Activated CD8-positive, alpha-beta T cell treated with anti-CD3 and anti-CD28 coated beads, Interleukin-2, amount 10 ng/mL, durations not matched to agents 7 days and 5 days (primary cell): ENCODE data around the gene HGS. TPM values are rescaled to one million over a fixed set of nuclear protein-coding genes. Genes with fewer than 3 reads are reported as not detected.
A peak's percentile ranks its signal among the peaks of the same experiment; 100 is the strongest.

ENCODE experiments used
- ATAC-seq: fragments of 150-1000 bp; cut with Tn5 transposase; one replicate; pipeline ENCODE4 v1.10.0; 2021; ENCODE audit warnings: moderate library complexity
- CTCF ChIA-PET: fragments of 350-600 bp; sonication (Branson Sonifier 250); formaldehyde crosslinking; loops from one replicate; lab custom pipeline; 2021; ENCODE audit warnings: antibody characterized with exemption; lab: Charles Lee
- POLR2A ChIA-PET: fragments of 350-600 bp; sonication (Branson Sonifier 250); formaldehyde crosslinking; loops from one replicate; lab custom pipeline; 2021; ENCODE audit warnings: antibody characterized with exemption; lab: Charles Lee
- DNase-seq: peaks from one replicate; pipeline ENCODE4 v3.0.0-alpha.2; 2020
- H3K27ac Mint-ChIP-seq: one replicate; pipeline ENCODE4 v1.8.0; 2021; ENCODE audit warnings: mild to moderate bottlenecking, mixed read lengths
- H3K27me3 Mint-ChIP-seq: one replicate; pipeline ENCODE4 v1.8.0; 2021; ENCODE audit warnings: low read depth, mixed read lengths
- H3K36me3 Mint-ChIP-seq: one replicate; pipeline ENCODE4 v1.8.0; 2021; ENCODE audit warnings: low read depth, mixed read lengths
- H3K4me1 Mint-ChIP-seq: one replicate; pipeline ENCODE4 v1.8.0; 2021; ENCODE audit warnings: low read depth, mixed read lengths
- H3K4me3 Mint-ChIP-seq: one replicate; pipeline ENCODE4 v1.8.0; 2021; ENCODE audit warnings: mild to moderate bottlenecking, mixed read lengths
- H3K9me3 Mint-ChIP-seq: one replicate; pipeline ENCODE4 v1.8.0; 2022; ENCODE audit warnings: mixed read lengths; ENCODE audit not compliant: insufficient read depth
- total RNA-seq, 2 experiments: library from RNA; stranded (reverse); gene quantifications; one replicate each; pipeline ENCODE4 v1.2.3, GENCODE V29; 2021

HGS gene
- total RNA-seq, 2 experiments from 2014 or later: 107 to 128 TPM

GRCh38 chr17:81707725-81708646, 24.2 kb downstream of the HGS start:
- POLR2A ChIA-PET: no interaction called here

GRCh38 chr17:81708739-81709185, 25.0 kb downstream of the HGS start:
- ATAC-seq (no peak), DNase-seq (no peak)
- no peaks in the 10 kb centered on the region for H3K27me3 Mint-ChIP-seq
- POLR2A ChIA-PET: interaction anchor here (1.6 kb wide), 1 partner anchor 151 kb away, joined by 3 read pairs; no protein-coding TSS in a partner anchor
- H3K27ac Mint-ChIP-seq: no peak overlapping the region
- H3K36me3 Mint-ChIP-seq: peaks cover 42% of the 10 kb centered on the region
- no peaks in the 10 kb centered on the region for H3K9me3 Mint-ChIP-seq
- no peak overlapping the region for H3K4me3 Mint-ChIP-seq
- H3K4me1 Mint-ChIP-seq: peaks cover 40% of the 10 kb centered on the region
- CTCF ChIA-PET: no interaction called here

More at GRCh38 chr17:81707725-81708646, 24.2 kb downstream of the HGS start:
- CTCF ChIA-PET: no interaction called here
- Mint-ChIP-seq H3K27me3 (no peaks in the 10 kb centered on the region), H3K4me3 (no peak overlapping the region), H3K4me1 (peaks cover 36% of the 10 kb centered on the region), H3K9me3 (no peaks in the 10 kb centered on the region), H3K27ac (no peak overlapping the region), H3K36me3 (peaks cover 44% of the 10 kb centered on the region)
- DNase-seq: no peak
- no peak for ATAC-seq

- POLR2A ChIA-PET: interaction anchor here (0.7 to 1.5 kb wide), 4 partner anchors 8 to 193 kb away, joined by 3 to 9 read pairs (median 4); partner anchors contain the start of genes ARL16, HGS and MRPL12
- DNase-seq (peak; percentile 45), ATAC-seq (no peak)
- H3K27ac Mint-ChIP-seq: peak overlapping the region; percentile 86
- no peaks in the 10 kb centered on the region for H3K27me3 Mint-ChIP-seq
- CTCF ChIA-PET: no interaction called here
- peak overlapping the region; percentile 70 for H3K4me3 Mint-ChIP-seq
- H3K4me1 Mint-ChIP-seq: peaks cover 36% of the 10 kb centered on the region
- H3K36me3 Mint-ChIP-seq: peaks cover 30% of the 10 kb centered on the region
- H3K9me3 Mint-ChIP-seq: no peaks in the 10 kb centered on the region
These were observed 26.9 kb downstream of the HGS start for GRCh38 chr17:81710514-81711308.

GRCh38 chr17:81711814-81712467, 28.1 kb downstream of the HGS start, which contains the start of gene SLC25A10:
Gene SLC25A10 (plus strand): TSS chr17:81712284. CDS start chr17:81712427, 143 bp downstream.
- ChIA-PET POLR2A (interaction anchor here (0.7 to 1.4 kb wide), 4 partner anchors 8 to 28 kb away, joined by 4 to 9 read pairs (median 6); partner anchors contain the start of genes ARL16, HGS and MRPL12), CTCF (no interaction called here)
- peak within 1 kb of the TSS; percentile 91 for H3K4me3 Mint-ChIP-seq
- ATAC-seq (peak; percentile 83), DNase-seq (peak; percentile 85)
- H3K36me3 Mint-ChIP-seq: peaks cover 19% of the 10 kb centered on the region
- peaks cover 32% of the 10 kb centered on the region for H3K4me1 Mint-ChIP-seq
- H3K9me3 Mint-ChIP-seq: no peaks in the 10 kb centered on the region
- peak within 1 kb of the TSS; percentile 86 for H3K27ac Mint-ChIP-seq
- H3K27me3 Mint-ChIP-seq: no peaks in the 10 kb centered on the region

GRCh38 chr17:81712468-81713003, 28.7 kb downstream of the HGS start:
- Mint-ChIP-seq H3K4me3 (peak overlapping the region; percentile 91), H3K27me3 (no peaks in the 10 kb centered on the region), H3K4me1 (peaks cover 32% of the 10 kb centered on the region), H3K9me3 (no peaks in the 10 kb centered on the region), H3K27ac (peak overlapping the region; percentile 81), H3K36me3 (peaks cover 16% of the 10 kb centered on the region)
- CTCF ChIA-PET: no interaction called here
- POLR2A ChIA-PET: interaction anchor here (1.0 to 1.1 kb wide), 2 partner anchors 8 to 9 kb away, joined by 4 to 6 read pairs; partner anchors contain the start of gene MRPL12
- DNase-seq (no peak), ATAC-seq (peak; percentile 36)

GRCh38 chr17:81713004-81713555, 29.3 kb downstream of the HGS start:
- no peaks in the 10 kb centered on the region for H3K27me3 Mint-ChIP-seq
- H3K36me3 Mint-ChIP-seq: peaks cover 15% of the 10 kb centered on the region
- DNase-seq (no peak), ATAC-seq (no peak)
- no peaks in the 10 kb centered on the region for H3K9me3 Mint-ChIP-seq
- H3K27ac Mint-ChIP-seq: peak overlapping the region; percentile 81
- ChIA-PET POLR2A (interaction anchor here (1.0 to 1.7 kb wide), 3 partner anchors 9 to 10 kb away, joined by 4 to 8 read pairs (median 6); partner anchors contain the start of gene MRPL12), CTCF (no interaction called here)
- peak overlapping the region; percentile 91 for H3K4me3 Mint-ChIP-seq
- H3K4me1 Mint-ChIP-seq: peaks cover 32% of the 10 kb centered on the region

GRCh38 chr17:81713556-81714411, 30.0 kb downstream of the HGS start:
- ATAC-seq: no peak

GRCh38 chr17:81714412-81715106, 30.7 kb downstream of the HGS start:
- Mint-ChIP-seq H3K4me3 (no peak overlapping the region), H3K27me3 (no peaks in the 10 kb centered on the region), H3K9me3 (no peaks in the 10 kb centered on the region), H3K27ac (no peak overlapping the region), H3K36me3 (peaks cover 13% of the 10 kb centered on the region), H3K4me1 (peaks cover 32% of the 10 kb centered on the region)
- DNase-seq (no peak), ATAC-seq (no peak)
- POLR2A ChIA-PET: interaction anchor here (0.5 to 1.7 kb wide), 3 partner anchors 12 to 1034 kb away, joined by 3 to 8 read pairs (median 4); partner anchors contain the start of genes MCRIP1 and MRPL12
- CTCF ChIA-PET: no interaction called here

More at GRCh38 chr17:81713556-81714411, 30.0 kb downstream of the HGS start:
- H3K27ac Mint-ChIP-seq: no peak overlapping the region
- H3K36me3 Mint-ChIP-seq: peaks cover 14% of the 10 kb centered on the region
- ChIA-PET POLR2A (interaction anchor here (1.1 to 1.7 kb wide), 2 partner anchors 9 to 11 kb away, joined by 4 to 8 read pairs; partner anchors contain the start of gene MRPL12), CTCF (no interaction called here)
- no peaks in the 10 kb centered on the region for H3K27me3 Mint-ChIP-seq
- H3K4me1 Mint-ChIP-seq: peaks cover 32% of the 10 kb centered on the region
- H3K9me3 Mint-ChIP-seq: no peaks in the 10 kb centered on the region
- H3K4me3 Mint-ChIP-seq: peak overlapping the region; percentile 91
- DNase-seq: no peak

GRCh38 chr17:81715107-81715871, 31.5 kb downstream of the HGS start:
- no peak for ATAC-seq
- ChIA-PET POLR2A (interaction anchor here (0.5 to 1.7 kb wide), 3 partner anchors 12 to 1033 kb away, joined by 3 to 8 read pairs (median 4); partner anchors contain the start of genes MCRIP1 and MRPL12), CTCF (interaction anchor here (0.9 kb wide), 1 partner anchor 231 kb away, joined by 3 read pairs; no protein-coding TSS in a partner anchor)
- H3K27me3 Mint-ChIP-seq: no peaks in the 10 kb centered on the region
- no peak overlapping the region for H3K27ac Mint-ChIP-seq
- peaks cover 26% of the 10 kb centered on the region for H3K4me1 Mint-ChIP-seq
- H3K4me3 Mint-ChIP-seq: no peak overlapping the region
- H3K36me3 Mint-ChIP-seq: peaks cover 9% of the 10 kb centered on the region
- DNase-seq: no peak
- H3K9me3 Mint-ChIP-seq: no peaks in the 10 kb centered on the region
